Caco-2 (cell line): ENCODE measurements around the gene SULT1A1. TPM values are rescaled to one million over a fixed set of nuclear protein-coding genes. Genes with fewer than 3 reads are reported as not detected.
"Not testable (repeated sequence)": the region's sequence is repeated elsewhere in the genome, so short reads cannot be mapped to it uniquely, and the experiment has no call there.

ENCODE experiments used
- BruUV-seq: library from RNA; stranded (reverse); fragments of 400-500 nt; replicated peaks from 2 replicates; lab custom pipeline; 2021; lab: Mats Ljungman, UMichigan
- CTCF ChIA-PET: fragments of 300-600 bp; sonication (Branson Sonifier 250); formaldehyde crosslinking; loops from one replicate; lab custom pipeline; 2022; ENCODE audit warnings: antibody characterized with exemption; lab: Charles Lee
- POLR2A ChIA-PET: fragments of 300-600 bp; sonication (Branson Sonifier 250); formaldehyde crosslinking; loops from one replicate; lab custom pipeline; 2022; ENCODE audit warnings: antibody characterized with exemption; lab: Charles Lee
- DNase-seq, 2 experiments: peaks; one replicate each; pipeline versions ENCODE4 v3.0.0 to v3.0.0-alpha.2; 2020 to 2022
- H3K27me3 ChIP-seq: replicated peaks from 2 replicates; pipeline ENCODE4 v1.6.0; 2011; ENCODE audit warnings: low read length; ENCODE audit not compliant: control insufficient read depth, insufficient read depth
- H3K36me3 ChIP-seq: 2 replicates; pipeline ENCODE4 v1.5.1; 2011; ENCODE audit warnings: low read length; ENCODE audit not compliant: control insufficient read depth, insufficient read depth
- H3K4me1 ChIP-seq: fragments of 250-450 bp; sonication (Bioruptor Pico); 2 replicates; pipeline ENCODE4 v1.5.1; 2020; ENCODE audit warnings: mild to moderate bottlenecking
- H3K4me3 ChIP-seq: 2 replicates; pipeline ENCODE4 v1.5.1; 2011; ENCODE audit warnings: low read depth, mild to moderate bottlenecking, control low read depth, low read length
- H3K9me3 ChIP-seq: fragments of 250-450 bp; sonication (Bioruptor Pico); 2 replicates; pipeline ENCODE4 v1.5.1; 2020; ENCODE audit warnings: mild to moderate bottlenecking, moderate library complexity
- H3K27ac Mint-ChIP-seq: one replicate; pipeline ENCODE4 v1.8.0; 2022; ENCODE audit warnings: mixed read lengths; ENCODE audit not compliant: unreplicated experiment
- H3K27me3 Mint-ChIP-seq: one replicate; pipeline ENCODE4 v1.8.0; 2022; ENCODE audit warnings: mixed read lengths; ENCODE audit not compliant: insufficient read depth, unreplicated experiment
- H3K36me3 Mint-ChIP-seq: one replicate; pipeline ENCODE4 v1.8.0; 2022; ENCODE audit warnings: mild to moderate bottlenecking, mixed read lengths; ENCODE audit not compliant: insufficient read depth, unreplicated experiment
- H3K4me1 Mint-ChIP-seq: one replicate; pipeline ENCODE4 v1.8.0; 2022; ENCODE audit warnings: low read depth, mixed read lengths; ENCODE audit not compliant: unreplicated experiment
- H3K4me3 Mint-ChIP-seq: one replicate; pipeline ENCODE4 v1.8.0; 2022; ENCODE audit warnings: mild to moderate bottlenecking, moderate library complexity, mixed read lengths; ENCODE audit not compliant: unreplicated experiment
- H3K9me3 Mint-ChIP-seq: one replicate; pipeline ENCODE4 v1.8.0; 2022; ENCODE audit warnings: mixed read lengths; ENCODE audit not compliant: unreplicated experiment
- intact Hi-C: fragments of 100-400 bp; cut with micrococcal nuclease; formaldehyde crosslinking; loops from one replicate; pipeline ENCODE4 v1.10.0; 2022; ENCODE audit not compliant: unreplicated experiment
- total RNA-seq: library from RNA; stranded (reverse); gene quantifications from 2 replicates; pipeline ENCODE4 v1.2.3, GENCODE V29; 2022
- TF ChIP-seq, protein P1 (sequence below), 2 experiments: fragments of 200-600 bp in 1 of 2; IDR thresholded peaks; 1 replicate in 1 of 2; 2 replicates in 1 of 2; pipeline versions ENCODE4 v1.5.1 to v1.8.0; 2011 to 2022; ENCODE audit warnings: antibody characterized with exemption in 1 of 2, control low read depth in 1 of 2, inconsistent platforms in 1 of 2, low read depth in 1 of 2, low read length in 1 of 2, mild to moderate bottlenecking in 1 of 2, moderate library complexity in 1 of 2; ENCODE audit not compliant: insufficient read depth in 1 of 2, severe bottlenecking in 1 of 2, unreplicated experiment in 1 of 2

Gene SULT1A1
- total RNA-seq, 1 experiment from 2014 or later: 9.1 TPM

DNA sequence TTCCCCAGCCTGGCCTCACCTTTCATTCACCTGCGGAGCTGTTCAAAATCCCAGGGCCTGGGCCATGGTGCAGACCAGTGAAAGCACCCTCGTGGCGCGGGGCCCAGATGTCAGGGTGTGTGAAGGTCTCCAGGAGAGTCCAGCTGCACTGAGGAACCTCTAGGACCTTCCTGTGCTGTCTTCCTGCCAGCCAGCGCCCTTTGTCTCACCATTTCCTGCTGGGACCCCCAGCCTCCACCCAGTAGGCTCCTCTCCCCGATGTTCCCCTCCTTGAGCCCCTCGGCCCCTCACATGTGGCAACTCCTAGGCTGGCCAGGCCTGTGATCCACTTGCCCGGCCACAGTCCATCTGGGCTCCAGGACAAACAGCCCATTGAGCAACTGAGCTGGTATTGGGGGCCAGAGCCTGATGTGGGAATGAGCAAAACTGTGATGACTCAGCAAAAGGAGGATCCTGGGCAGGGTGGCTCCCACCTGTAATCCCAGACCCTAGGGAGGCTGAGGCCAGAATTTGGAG, 13.7 kb downstream of the SULT1A1 start:
- Histone ChIP-seq H3K4me3 (no peak overlapping the region), H3K4me1 (peaks cover 9% of the 10 kb centered on the region), H3K9me3 (no peaks in the 10 kb centered on the region), H3K36me3 (no peaks in the 10 kb centered on the region; the same call in 1 of the 2 replicates), H3K27me3 (no peaks in the 10 kb centered on the region)
- no TSS peak for BruUV-seq
- no peak for DNase-seq
- TF ChIP-seq, protein P1, sequence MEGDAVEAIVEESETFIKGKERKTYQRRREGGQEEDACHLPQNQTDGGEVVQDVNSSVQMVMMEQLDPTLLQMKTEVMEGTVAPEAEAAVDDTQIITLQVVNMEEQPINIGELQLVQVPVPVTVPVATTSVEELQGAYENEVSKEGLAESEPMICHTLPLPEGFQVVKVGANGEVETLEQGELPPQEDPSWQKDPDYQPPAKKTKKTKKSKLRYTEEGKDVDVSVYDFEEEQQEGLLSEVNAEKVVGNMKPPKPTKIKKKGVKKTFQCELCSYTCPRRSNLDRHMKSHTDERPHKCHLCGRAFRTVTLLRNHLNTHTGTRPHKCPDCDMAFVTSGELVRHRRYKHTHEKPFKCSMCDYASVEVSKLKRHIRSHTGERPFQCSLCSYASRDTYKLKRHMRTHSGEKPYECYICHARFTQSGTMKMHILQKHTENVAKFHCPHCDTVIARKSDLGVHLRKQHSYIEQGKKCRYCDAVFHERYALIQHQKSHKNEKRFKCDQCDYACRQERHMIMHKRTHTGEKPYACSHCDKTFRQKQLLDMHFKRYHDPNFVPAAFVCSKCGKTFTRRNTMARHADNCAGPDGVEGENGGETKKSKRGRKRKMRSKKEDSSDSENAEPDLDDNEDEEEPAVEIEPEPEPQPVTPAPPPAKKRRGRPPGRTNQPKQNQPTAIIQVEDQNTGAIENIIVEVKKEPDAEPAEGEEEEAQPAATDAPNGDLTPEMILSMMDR (IDR thresholded peaks at IDR 0.05; ENCODE audit: insufficient read depth in 1 of 2, low read depth in 1 of 2, low read length in 1 of 2, severe bottlenecking in 1 of 2, unreplicated experiment in 1 of 2): no peak
- intact Hi-C loops: no loop called here
- no peaks in the 10 kb centered on the region for H3K9me3 Mint-ChIP-seq
- ChIA-PET POLR2A (no interaction called here), CTCF (no interaction called here)
- no peaks in the 10 kb centered on the region for H3K27me3 Mint-ChIP-seq
- H3K36me3 Mint-ChIP-seq: no peaks in the 10 kb centered on the region
- no peak overlapping the region for H3K4me3 Mint-ChIP-seq
- H3K27ac Mint-ChIP-seq: peak overlapping the region; percentile 42
- H3K4me1 Mint-ChIP-seq: peaks cover 12% of the 10 kb centered on the region

DNA sequence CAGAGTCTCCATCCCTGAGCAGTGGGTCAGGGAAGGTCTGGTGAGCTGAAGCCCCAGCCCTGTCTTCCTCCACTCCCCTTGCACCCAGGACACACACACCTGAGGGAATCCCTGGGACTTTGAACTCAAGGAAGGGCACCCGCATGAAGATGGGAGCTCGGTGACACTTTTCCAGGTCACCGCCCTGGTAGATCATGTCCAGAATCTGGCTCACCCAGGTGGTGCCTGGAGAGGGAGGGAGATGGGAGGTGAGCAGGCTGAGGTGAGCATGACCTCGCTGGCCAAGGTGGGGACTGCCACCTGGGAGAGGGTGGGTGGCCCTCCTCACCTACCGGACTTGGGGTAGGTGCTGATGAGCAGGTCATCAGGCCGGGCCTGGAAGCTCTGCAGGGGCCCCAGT, 14.4 kb downstream of the SULT1A1 start:
- H3K4me3 ChIP-seq, POLR2A ChIA-PET, CTCF ChIA-PET: not testable (repeated sequence)

DNA sequence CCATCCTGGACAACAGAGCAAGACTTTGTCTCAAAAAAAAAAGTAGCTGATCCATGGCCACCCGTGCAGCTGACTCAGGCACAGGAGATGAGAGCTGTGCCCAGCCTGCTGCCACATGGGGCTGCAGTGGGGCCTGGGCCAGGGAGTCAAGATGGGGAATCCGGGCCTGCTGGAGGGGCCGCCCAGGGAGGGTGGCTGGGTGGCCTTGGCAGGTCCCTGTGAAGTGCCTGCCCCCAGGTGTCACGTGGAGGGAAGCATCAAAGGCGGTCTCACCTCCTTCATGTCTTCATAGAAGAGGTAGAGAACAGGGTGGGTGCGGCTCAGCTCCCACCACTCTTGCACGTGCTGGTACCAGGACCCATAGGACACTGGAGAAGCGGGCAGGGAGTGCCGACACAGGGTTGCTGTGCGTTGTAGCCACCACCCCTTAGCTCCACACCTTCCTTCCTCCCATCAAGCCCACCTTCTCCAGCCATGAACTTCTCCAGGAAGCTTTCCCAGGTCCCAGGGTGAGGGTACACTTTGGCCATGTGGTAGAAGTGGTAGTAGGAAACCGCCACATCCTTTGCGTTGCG, 16.8 kb downstream of the SULT1A1 start:
- Histone ChIP-seq H3K4me1 (peaks cover 8% of the 10 kb centered on the region), H3K9me3 (no peaks in the 10 kb centered on the region), H3K27me3 (no peaks in the 10 kb centered on the region), H3K4me3 (no peak overlapping the region), H3K36me3 (no peaks in the 10 kb centered on the region; the same call in 1 of the 2 replicates)
- intact Hi-C loops: no loop called here
- H3K4me3 Mint-ChIP-seq: no peak overlapping the region
- ChIA-PET POLR2A (no interaction called here), CTCF (interaction anchor here (0.6 kb wide), 1 partner anchor 23 kb away, joined by 3 read pairs; no protein-coding TSS in a partner anchor)
- no peak overlapping the region for H3K27ac Mint-ChIP-seq
- H3K27me3 Mint-ChIP-seq: no peaks in the 10 kb centered on the region
- H3K4me1 Mint-ChIP-seq: peaks cover 10% of the 10 kb centered on the region
- BruUV-seq: no TSS peak
- no peak for DNase-seq
- TF ChIP-seq, protein P1 (IDR thresholded peaks at IDR 0.05; ENCODE audit: insufficient read depth in 1 of 2, low read depth in 1 of 2, low read length in 1 of 2, severe bottlenecking in 1 of 2, unreplicated experiment in 1 of 2): no peak
- H3K36me3 Mint-ChIP-seq: no peaks in the 10 kb centered on the region
- no peaks in the 10 kb centered on the region for H3K9me3 Mint-ChIP-seq

More for the DNA sequence above, 14.4 kb downstream of the SULT1A1 start:
- H3K4me1 ChIP-seq, intact Hi-C loops, DNase-seq, H3K27ac Mint-ChIP-seq, H3K36me3 Mint-ChIP-seq, H3K27me3 ChIP-seq, H3K27me3 Mint-ChIP-seq, BruUV-seq, H3K9me3 ChIP-seq, H3K9me3 Mint-ChIP-seq, H3K4me3 Mint-ChIP-seq, H3K36me3 ChIP-seq: not testable (repeated sequence)
- peaks cover 12% of the 10 kb centered on the region for H3K4me1 Mint-ChIP-seq
